Gastrocnemius medialis (tissue), 4 donors: ENCODE measurements around the gene ZNF513. TPM values are rescaled to one million over a fixed set of nuclear protein-coding genes. Genes with fewer than 3 reads are reported as not detected.

Experiments
- ATAC-seq, 2 donors: fragments of 150-250 bp; one replicate each; pipeline ENCODE4 v1.9.1; 2016
- DNase-seq, 2 donors: peaks; one replicate each; pipeline ENCODE4 v3.0.0-alpha.2; 2019
- H3K27ac ChIP-seq, 4 donors: fragments of 200-600 bp; sonication (generic); 1 replicate in 1 of 4; 2 replicates in 3 of 4; pipeline ENCODE4 v1.5.1; 2016 to 2018; ENCODE audit warnings: mild to moderate bottlenecking in 2 of 4, moderate library complexity in 1 of 4
- H3K27me3 ChIP-seq, 3 donors: fragments of 200-600 bp; sonication (generic) in 2 of 3; 1 replicate in 1 of 3; 2 replicates in 2 of 3; pipeline versions ENCODE4 v1.5.1 to v1.6.0; 2016 to 2019; ENCODE audit warnings: mild to moderate bottlenecking in 1 of 3, moderate library complexity in 1 of 3
- H3K36me3 ChIP-seq, 2 donors: fragments of 200-600 bp; sonication (generic) in 1 of 2; one replicate each; pipeline ENCODE4 v1.5.1; 2017 to 2018
- H3K4me1 ChIP-seq, 2 donors: fragments of 200-600 bp; sonication (generic) in 1 of 2; one replicate each; pipeline ENCODE4 v1.5.1; 2016 to 2017; ENCODE audit warnings: mild to moderate bottlenecking in 2 of 2
- H3K4me3 ChIP-seq, 4 donors: fragments of 200-600 bp; sonication (generic) in 3 of 4; 1 replicate in 1 of 4; 2 replicates in 3 of 4; pipeline ENCODE4 v1.5.1; 2016 to 2019; ENCODE audit warnings: mild to moderate bottlenecking in 2 of 4
- H3K9me3 ChIP-seq, 3 donors: fragments of 200-600 bp; sonication (generic) in 2 of 3; 1 replicate in 1 of 3; 2 replicates in 2 of 3; pipeline ENCODE4 v1.5.1; 2016 to 2019
- POLR2A ChIP-seq, 2 donors: fragments of 450-650 bp; IDR thresholded peaks; one replicate each; pipeline ENCODE4 v1.6.1; 2017; ENCODE audit warnings: antibody characterized with exemption in 2 of 2, mild to moderate bottlenecking in 2 of 2, moderate library complexity in 2 of 2
- in situ Hi-C, 4 donors: fragments of 200-750 bp; cut with MboI; loops; one replicate each; pipeline versions ENCODE4 v1.15.0 to v1.8.0; 2017; ENCODE audit warnings: low sequenced_read_pairs in 4 of 4
- intact Hi-C: fragments of 100-400 bp; cut with DNase I; formaldehyde crosslinking; loops from one replicate; pipeline ENCODE4 v1.15.1; 2023; ENCODE audit warnings: low total_unique reads
- total RNA-seq, 4 donors: library from RNA; depleted of rRNA; stranded (reverse); fragments of >200 nt; gene quantifications; one replicate each; pipeline versions ENCODE4 v1.1.0 to v1.2.3, GENCODE V29; 2016
- TF ChIP-seq, protein P1 (sequence below), 5 experiments: fragments of 450-650 bp in 3 of 5; fragments of 200-600 bp in 2 of 5; sonication (generic) in 2 of 5; IDR thresholded peaks in 4 of 5; conservative IDR thresholded peaks in 1 of 5; 1 replicate in 4 of 5; 2 replicates in 1 of 5; pipeline ENCODE4 v1.5.1; 2016 to 2019; ENCODE audit warnings: antibody characterized with exemption in 5 of 5, mild to moderate bottlenecking in 3 of 5, moderate library complexity in 3 of 5

The ZNF513 gene
- total RNA-seq, 4 donors from 2014 or later, result 2.0 to 7.6 (median 4.5) TPM

DNA sequence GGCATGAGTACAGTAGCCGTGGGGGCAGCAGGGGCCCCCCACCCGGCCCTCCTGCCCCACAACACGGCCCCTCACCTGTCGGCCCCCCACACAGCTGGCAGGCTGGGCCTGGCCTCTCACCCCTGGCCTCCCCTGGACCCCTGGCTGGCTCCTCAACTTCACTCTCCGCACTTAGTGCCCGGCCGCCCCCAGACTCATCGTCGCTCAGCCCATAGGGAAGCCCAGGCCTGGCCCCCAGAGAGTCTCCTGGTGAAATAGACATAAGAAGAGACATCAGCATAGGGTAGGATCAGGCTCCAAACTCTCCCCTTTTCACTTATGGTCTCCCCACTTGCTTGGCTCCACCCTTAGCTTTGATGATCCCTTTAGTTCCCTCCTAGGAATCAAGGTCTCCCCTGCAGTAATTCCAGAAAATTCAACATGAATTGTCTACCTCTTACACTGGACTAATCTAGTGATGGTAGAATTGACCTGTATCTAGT is 1.7 kb downstream of the ZNF513 start:
- ATAC-seq (no peak), DNase-seq (no peak)
- TF ChIP-seq POLR2A (IDR thresholded peaks at IDR 0.05), result no peak
- TF ChIP-seq, protein P1, sequence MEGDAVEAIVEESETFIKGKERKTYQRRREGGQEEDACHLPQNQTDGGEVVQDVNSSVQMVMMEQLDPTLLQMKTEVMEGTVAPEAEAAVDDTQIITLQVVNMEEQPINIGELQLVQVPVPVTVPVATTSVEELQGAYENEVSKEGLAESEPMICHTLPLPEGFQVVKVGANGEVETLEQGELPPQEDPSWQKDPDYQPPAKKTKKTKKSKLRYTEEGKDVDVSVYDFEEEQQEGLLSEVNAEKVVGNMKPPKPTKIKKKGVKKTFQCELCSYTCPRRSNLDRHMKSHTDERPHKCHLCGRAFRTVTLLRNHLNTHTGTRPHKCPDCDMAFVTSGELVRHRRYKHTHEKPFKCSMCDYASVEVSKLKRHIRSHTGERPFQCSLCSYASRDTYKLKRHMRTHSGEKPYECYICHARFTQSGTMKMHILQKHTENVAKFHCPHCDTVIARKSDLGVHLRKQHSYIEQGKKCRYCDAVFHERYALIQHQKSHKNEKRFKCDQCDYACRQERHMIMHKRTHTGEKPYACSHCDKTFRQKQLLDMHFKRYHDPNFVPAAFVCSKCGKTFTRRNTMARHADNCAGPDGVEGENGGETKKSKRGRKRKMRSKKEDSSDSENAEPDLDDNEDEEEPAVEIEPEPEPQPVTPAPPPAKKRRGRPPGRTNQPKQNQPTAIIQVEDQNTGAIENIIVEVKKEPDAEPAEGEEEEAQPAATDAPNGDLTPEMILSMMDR (IDR thresholded peaks at IDR 0.05 in 4 of 5, conservative IDR thresholded peaks at IDR 0.05 in 1 of 5), result no peak
- in situ Hi-C loops (no loop called here), intact Hi-C loops (loop anchor here (10.0 kb wide), 1 partner anchor 294 kb away; the partner anchor contains the start of gene KHK)
- H3K4me1 ChIP-seq, result peaks cover 18 to 19% of the 10 kb centered on the region in 2 donors
- H3K27ac ChIP-seq, result peak overlapping the region in 2 of 4 donors; percentile 0 to 18
- H3K4me3 ChIP-seq, result no peak overlapping the region
- peaks cover 0 to 68% of the 10 kb centered on the region in 2 donors for H3K36me3 ChIP-seq
- no peaks in the 10 kb centered on the region for H3K9me3 ChIP-seq
- H3K27me3 ChIP-seq, result no peaks in the 10 kb centered on the region

DNA sequence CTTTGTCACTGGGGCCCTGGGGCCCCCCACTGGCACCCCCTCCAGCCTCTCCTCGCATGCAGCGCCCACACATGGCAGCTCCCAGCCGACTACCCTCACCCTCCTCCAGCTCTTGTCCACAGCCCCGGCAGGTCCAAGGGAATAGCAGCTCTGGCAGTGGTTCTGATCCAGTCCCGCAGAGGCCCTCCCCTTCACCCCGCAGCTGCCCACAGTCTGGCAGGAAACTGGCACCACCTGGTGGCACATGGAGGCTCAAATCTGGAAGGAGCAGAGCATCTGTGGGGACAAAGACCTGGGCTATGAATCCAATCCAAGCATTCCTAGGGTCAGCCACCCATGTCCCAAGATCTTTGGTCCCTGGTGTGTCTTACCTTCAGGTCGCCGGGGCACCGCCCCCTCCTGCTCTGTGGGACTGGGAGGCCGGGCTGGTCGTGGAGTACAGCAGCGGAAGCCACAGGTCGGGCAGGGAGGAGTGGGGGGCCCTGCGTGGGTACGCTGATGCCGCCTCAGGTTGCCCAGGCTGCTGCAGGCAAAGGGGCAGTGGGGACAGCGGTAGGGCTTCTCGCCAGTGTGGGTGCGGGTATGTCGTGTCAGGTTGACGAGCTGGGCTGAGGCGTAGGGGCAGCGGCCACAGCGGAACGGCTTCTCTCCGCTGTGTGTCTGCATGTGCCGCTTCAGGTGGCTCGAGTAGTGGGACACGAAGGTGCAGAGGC is 2.3 kb downstream of the ZNF513 start:
- DNase-seq (peak in 1 of 2 donors; percentile 31), ATAC-seq (no peak)
- H3K9me3 ChIP-seq, result no peaks in the 10 kb centered on the region
- TF ChIP-seq, protein P1 (IDR thresholded peaks at IDR 0.05 in 4 of 5, conservative IDR thresholded peaks at IDR 0.05 in 1 of 5), result no peak
- TF ChIP-seq POLR2A (IDR thresholded peaks at IDR 0.05), result no peak
- peaks cover 0 to 68% of the 10 kb centered on the region in 2 donors for H3K36me3 ChIP-seq
- no peaks in the 10 kb centered on the region for H3K27me3 ChIP-seq
- intact Hi-C loops (loop anchor here (10.0 kb wide), 1 partner anchor 293 kb away; the partner anchor contains the start of gene KHK), in situ Hi-C loops (no loop called here)
- no peak overlapping the region for H3K4me3 ChIP-seq
- H3K27ac ChIP-seq, result peak overlapping the region in 2 of 4 donors; percentile 0 to 20
- H3K4me1 ChIP-seq, result peaks cover 18 to 19% of the 10 kb centered on the region in 2 donors

DNA sequence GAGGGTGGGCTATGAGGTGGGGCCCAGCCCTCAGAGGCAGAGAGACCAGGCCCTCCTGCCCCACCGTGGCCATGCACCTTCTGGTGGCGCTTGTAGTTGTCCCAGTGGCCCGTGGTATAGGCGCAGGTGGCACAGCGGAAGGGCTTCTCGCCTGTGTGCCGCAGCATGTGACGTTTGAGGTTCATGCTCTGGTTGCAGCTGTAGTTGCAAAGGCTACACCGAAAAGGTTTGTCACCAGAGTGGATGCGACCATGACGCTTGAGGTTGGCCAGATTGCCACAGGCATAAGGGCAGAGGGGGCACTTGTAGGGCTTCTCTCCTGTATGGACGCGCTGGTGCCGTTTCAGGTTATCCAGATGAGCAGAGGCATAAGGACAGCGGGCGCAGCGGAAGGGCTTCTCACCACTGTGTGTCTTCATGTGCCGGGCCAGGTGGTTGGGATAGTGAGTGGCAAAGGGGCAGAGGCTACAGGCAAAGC is 2.9 kb downstream of the ZNF513 start:
- DNase-seq (no peak), ATAC-seq (no peak)
- no peak for TF ChIP-seq POLR2A (IDR thresholded peaks at IDR 0.05)
- TF ChIP-seq, protein P1 (IDR thresholded peaks at IDR 0.05 in 4 of 5, conservative IDR thresholded peaks at IDR 0.05 in 1 of 5), result no peak
- Histone ChIP-seq H3K27ac (peak overlapping the region in 1 of 4 donors; percentile 20), H3K27me3 (no peaks in the 10 kb centered on the region), H3K4me3 (no peak overlapping the region), H3K9me3 (no peaks in the 10 kb centered on the region), H3K36me3 (peaks cover 0 to 72% of the 10 kb centered on the region in 2 donors), H3K4me1 (peaks cover 18 to 23% of the 10 kb centered on the region in 2 donors)
- in situ Hi-C loops, result no loop called here
- intact Hi-C loops, result loop anchor here (10.0 kb wide), 1 partner anchor 293 kb away; the partner anchor contains the start of gene KHK

DNA sequence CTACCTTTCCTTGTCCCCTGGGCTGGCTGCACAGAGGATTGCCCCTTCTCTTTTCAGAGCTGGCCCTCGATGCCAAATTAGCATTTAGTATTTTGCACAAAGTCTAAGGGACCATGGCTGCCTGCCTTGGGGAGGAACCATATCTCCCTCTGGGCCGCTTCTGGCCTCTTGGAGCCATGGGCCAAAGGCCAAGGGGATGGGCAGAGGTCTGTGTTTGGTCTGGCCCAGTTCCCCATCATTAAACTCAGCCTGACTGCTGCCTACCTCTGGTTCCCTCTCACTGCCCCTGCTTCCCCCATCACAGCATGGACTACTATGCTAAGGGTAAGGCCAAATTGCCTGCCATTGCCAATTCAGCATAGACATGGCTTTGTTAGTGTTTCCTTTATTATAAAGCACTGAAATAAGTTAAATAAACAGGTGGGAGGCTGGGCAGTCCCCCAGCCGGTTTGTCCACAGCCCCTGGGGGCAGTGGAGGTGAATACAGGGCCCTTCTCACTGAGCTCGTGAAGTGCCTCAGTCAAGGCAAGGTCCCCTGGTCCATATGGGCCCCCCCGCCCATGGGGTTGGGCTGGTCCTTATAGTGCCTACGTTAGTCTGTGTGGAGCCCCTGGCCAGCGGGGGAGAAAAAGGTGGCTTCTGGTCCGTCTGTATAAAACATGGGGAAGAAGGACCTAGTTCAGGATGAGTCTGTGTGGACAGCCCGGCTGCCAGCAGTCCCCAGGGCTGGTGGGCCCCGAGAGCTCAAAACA is 3.5 kb downstream of the ZNF513 start:
- H3K9me3 ChIP-seq, result no peaks in the 10 kb centered on the region
- peaks cover 0 to 72% of the 10 kb centered on the region in 2 donors for H3K36me3 ChIP-seq
- H3K27me3 ChIP-seq, result no peaks in the 10 kb centered on the region
- DNase-seq (no peak), ATAC-seq (no peak)
- no peak overlapping the region for H3K27ac ChIP-seq
- intact Hi-C loops (loop anchor here (10.0 kb wide), 1 partner anchor 292 kb away; the partner anchor contains the start of gene KHK), in situ Hi-C loops (no loop called here)
- no peak overlapping the region for H3K4me3 ChIP-seq
- peaks cover 24 to 30% of the 10 kb centered on the region in 2 donors for H3K4me1 ChIP-seq
- TF ChIP-seq, protein P1 (IDR thresholded peaks at IDR 0.05 in 4 of 5, conservative IDR thresholded peaks at IDR 0.05 in 1 of 5), result no peak
- TF ChIP-seq POLR2A (IDR thresholded peaks at IDR 0.05), result no peak
